CD4-positive, CD25-positive, alpha-beta regulatory T cell (primary cell): ENCODE results near the gene WIPF1. TPM values are rescaled to one million over a fixed set of nuclear protein-coding genes. Genes with fewer than 3 reads are reported as not detected.

Experiments
- ATAC-seq, 2 donors: fragments of 150-1000 bp; cut with Tn5 transposase; one replicate each; pipeline ENCODE4 v1.10.0; 2021; ENCODE audit warnings: low read depth in 2 of 2, moderate number of reproducible peaks in 2 of 2, moderate library complexity in 1 of 2
- DNase-seq, 3 donors: peaks; one replicate each; pipeline versions ENCODE4 v3.0.0 to v3.0.0-alpha.2; 2012 to 2022; ENCODE audit warnings: mixed read lengths in 1 of 3
- H3K27ac ChIP-seq: one replicate; pipeline ENCODE4 v1.7.0; 2013; ENCODE audit warnings: mild to moderate bottlenecking, low read length; ENCODE audit not compliant: insufficient read depth, poor library complexity, severe bottlenecking
- H3K27me3 ChIP-seq: one replicate; pipeline ENCODE4 v1.7.0; 2013; ENCODE audit warnings: low read length; ENCODE audit not compliant: control insufficient read depth, insufficient read depth
- H3K36me3 ChIP-seq: one replicate; pipeline ENCODE4 v1.7.0; 2013; ENCODE audit warnings: mild to moderate bottlenecking, low read length, moderate library complexity; ENCODE audit not compliant: control insufficient read depth, insufficient read depth
- H3K4me1 ChIP-seq: 2 replicates; pipeline ENCODE4 v1.7.0; 2013; ENCODE audit warnings: mild to moderate bottlenecking, low read length; ENCODE audit not compliant: insufficient read depth, control insufficient read depth, poor library complexity, severe bottlenecking
- H3K4me3 ChIP-seq: one replicate; pipeline ENCODE4 v1.7.0; 2013; ENCODE audit warnings: low read depth, mild to moderate bottlenecking, low read length, moderate library complexity
- H3K9me3 ChIP-seq, 2 experiments: 1 replicate in 1 of 2; 2 replicates in 1 of 2; pipeline ENCODE4 v1.7.0; 2013; ENCODE audit warnings: low read length in 2 of 2, mild to moderate bottlenecking in 1 of 2, moderate library complexity in 1 of 2; ENCODE audit not compliant: control insufficient read depth in 2 of 2
- H3K27ac Mint-ChIP-seq, 3 donors: one replicate each; pipeline ENCODE4 v1.8.0; 2020 to 2022; ENCODE audit warnings: mild to moderate bottlenecking in 3 of 3, mixed read lengths in 3 of 3, moderate library complexity in 2 of 3
- H3K27me3 Mint-ChIP-seq: one replicate; pipeline ENCODE4 v1.8.0; 2022; ENCODE audit warnings: mild to moderate bottlenecking, mixed read lengths
- H3K36me3 Mint-ChIP-seq: one replicate; pipeline ENCODE4 v1.8.0; 2020; ENCODE audit warnings: mixed read lengths
- H3K4me1 Mint-ChIP-seq, 4 donors: one replicate each; pipeline ENCODE4 v1.8.0; 2020 to 2022; ENCODE audit warnings: mixed read lengths in 4 of 4, mild to moderate bottlenecking in 1 of 4
- H3K4me3 Mint-ChIP-seq, 4 donors: one replicate each; pipeline ENCODE4 v1.8.0; 2020 to 2022; ENCODE audit warnings: mild to moderate bottlenecking in 4 of 4, mixed read lengths in 4 of 4, moderate library complexity in 3 of 4
- H3K9me3 Mint-ChIP-seq, 7 donors: one replicate each; pipeline ENCODE4 v1.8.0; 2020 to 2022; ENCODE audit warnings: mixed read lengths in 7 of 7, mild to moderate bottlenecking in 3 of 7, moderate library complexity in 2 of 7
- polyA plus RNA-seq, 4 donors: library from polyadenylated mRNA; unstranded; fragments of 300-500 nt; fragmentation: Illumina TruSeq; gene quantifications; one replicate each; pipeline ENCODE4 v1.2.3, GENCODE V29; 2021
- total RNA-seq: library from RNA; stranded (reverse); gene quantifications from one replicate; pipeline ENCODE4 v1.2.3, GENCODE V29; 2022

The WIPF1 gene
- total and polyA plus RNA-seq, 5 donors from 2014 or later, result 95.5 to 473 (median 110) TPM

- H3K27me3 ChIP-seq, result no peaks in the 10 kb centered on the region
- peak overlapping the region in 1 of 4 donors; percentile 19 for H3K4me3 Mint-ChIP-seq
- peaks cover 22% of the 10 kb centered on the region for H3K4me1 ChIP-seq
- H3K4me3 ChIP-seq, result no peak overlapping the region
- peaks cover 37 to 66% (median 47%) of the 10 kb centered on the region in 4 donors for H3K4me1 Mint-ChIP-seq
- no peak for ATAC-seq
- no peak for DNase-seq
- H3K9me3 Mint-ChIP-seq, result no peaks in the 10 kb centered on the region
- H3K36me3 ChIP-seq, result peaks cover 98% of the 10 kb centered on the region
- H3K9me3 ChIP-seq, result no peaks in the 10 kb centered on the region
- no peak overlapping the region for H3K27ac ChIP-seq
- peaks cover 65% of the 10 kb centered on the region for H3K36me3 Mint-ChIP-seq
- no peaks in the 10 kb centered on the region for H3K27me3 Mint-ChIP-seq
- H3K27ac Mint-ChIP-seq, result peak overlapping the region in 1 of 3 donors; percentile 75
Measured at GRCh38 chr2:174570318-174570958, 27.2 kb downstream of the WIPF1 start.

GRCh38 chr2:174569678-174570077 lies 27.9 kb downstream of the WIPF1 start:
- Mint-ChIP-seq H3K4me3 (no peak overlapping the region), H3K4me1 (peaks cover 36 to 62% (median 43%) of the 10 kb centered on the region in 4 donors), H3K27me3 (no peaks in the 10 kb centered on the region), H3K36me3 (peaks cover 57% of the 10 kb centered on the region), H3K27ac (peak overlapping the region; percentile 28 to 92 (median 80)), H3K9me3 (no peaks in the 10 kb centered on the region)
- no peak overlapping the region for H3K27ac ChIP-seq
- no peaks in the 10 kb centered on the region for H3K27me3 ChIP-seq
- DNase-seq, result no peak
- H3K4me1 ChIP-seq, result peaks cover 20% of the 10 kb centered on the region
- no peak overlapping the region for H3K4me3 ChIP-seq
- peaks cover 98% of the 10 kb centered on the region for H3K36me3 ChIP-seq
- no peak for ATAC-seq
- H3K9me3 ChIP-seq, result no peaks in the 10 kb centered on the region

DNA sequence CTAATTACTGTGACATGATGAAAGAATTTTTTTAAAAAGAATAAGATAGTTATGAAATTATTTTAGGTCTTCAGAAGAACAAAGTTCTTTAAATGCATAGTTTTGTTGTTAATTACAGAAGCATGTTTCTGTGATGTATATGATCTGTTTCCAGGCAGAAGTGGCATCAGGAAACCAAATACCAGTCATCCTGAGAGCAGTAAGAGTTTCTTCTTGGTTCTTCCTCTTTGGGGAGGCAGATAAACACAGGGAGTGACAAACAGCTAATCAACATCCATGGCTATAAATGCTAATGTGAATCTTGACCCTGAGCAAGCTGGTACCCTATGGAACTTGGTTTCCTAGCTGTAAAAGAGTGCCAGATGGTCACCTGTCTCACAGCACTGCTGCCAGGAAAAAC lies 29.2 kb downstream of the WIPF1 start:
- Histone ChIP-seq H3K9me3 (no peaks in the 10 kb centered on the region), H3K36me3 (peaks cover 98% of the 10 kb centered on the region), H3K4me3 (no peak overlapping the region), H3K27ac (peak overlapping the region; percentile 19), H3K27me3 (no peaks in the 10 kb centered on the region), H3K4me1 (peaks cover 14% of the 10 kb centered on the region)
- Mint-ChIP-seq H3K4me3 (no peak overlapping the region), H3K9me3 (no peaks in the 10 kb centered on the region), H3K27ac (peak overlapping the region in 1 of 3 donors; percentile 80), H3K4me1 (peaks cover 34 to 49% (median 40%) of the 10 kb centered on the region in 4 donors), H3K36me3 (peaks cover 54% of the 10 kb centered on the region), H3K27me3 (no peaks in the 10 kb centered on the region)
- ATAC-seq (no peak), DNase-seq (no peak)

GRCh38 chr2:174566871-174567270 lies 30.7 kb downstream of the WIPF1 start:
- DNase-seq, result no peak
- Mint-ChIP-seq H3K36me3 (peaks cover 54% of the 10 kb centered on the region), H3K27ac (peak overlapping the region in 2 of 3 donors; percentile 80 to 92), H3K27me3 (no peaks in the 10 kb centered on the region), H3K4me1 (peaks cover 29 to 40% (median 33%) of the 10 kb centered on the region in 4 donors), H3K4me3 (no peak overlapping the region), H3K9me3 (no peaks in the 10 kb centered on the region)
- peaks cover 98% of the 10 kb centered on the region for H3K36me3 ChIP-seq
- no peak overlapping the region for H3K4me3 ChIP-seq
- H3K9me3 ChIP-seq, result no peaks in the 10 kb centered on the region
- no peak overlapping the region for H3K27ac ChIP-seq
- no peak for ATAC-seq
- H3K4me1 ChIP-seq, result peaks cover 14% of the 10 kb centered on the region
- no peaks in the 10 kb centered on the region for H3K27me3 ChIP-seq

DNA sequence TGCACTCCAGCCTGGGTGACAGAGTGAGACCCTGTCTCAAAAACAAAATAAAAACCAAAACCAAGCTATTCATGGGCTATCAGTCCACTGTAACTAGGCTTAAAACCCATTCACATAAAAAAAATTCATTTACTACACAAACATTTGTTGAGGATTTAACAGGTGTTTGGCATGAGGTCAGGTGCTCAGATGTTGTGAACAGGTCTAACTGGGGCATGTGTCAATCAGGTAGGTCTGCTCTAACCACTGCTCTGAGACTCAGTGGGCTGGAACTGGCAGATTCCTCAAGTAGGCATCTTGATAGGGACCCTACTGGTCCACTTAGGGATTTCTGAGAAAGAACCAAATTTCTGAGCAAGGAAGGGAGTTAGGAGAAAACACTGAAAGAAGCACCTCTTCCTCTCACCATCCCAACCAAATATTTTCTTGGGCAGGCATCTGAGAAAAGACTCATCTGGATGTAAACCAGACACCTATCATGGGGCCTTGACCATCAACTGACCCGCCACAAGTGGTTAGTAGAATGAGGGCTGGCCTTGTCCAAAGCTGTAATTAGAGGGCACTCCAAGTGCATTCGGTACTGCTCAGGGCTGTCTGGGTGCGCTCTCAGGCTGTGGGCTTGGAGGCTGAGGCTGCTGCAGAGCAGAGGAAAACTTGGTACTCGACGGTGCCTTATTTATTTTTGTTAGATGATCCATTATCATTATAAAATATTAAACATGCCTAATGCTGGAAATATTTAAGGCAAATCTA lies 33.9 kb downstream of the WIPF1 start:
- Histone ChIP-seq H3K27ac (no peak overlapping the region), H3K9me3 (no peaks in the 10 kb centered on the region), H3K36me3 (peaks cover 94% of the 10 kb centered on the region), H3K4me1 (peaks cover 3% of the 10 kb centered on the region), H3K4me3 (no peak overlapping the region), H3K27me3 (no peaks in the 10 kb centered on the region)
- H3K4me3 Mint-ChIP-seq, result no peak overlapping the region
- H3K36me3 Mint-ChIP-seq, result peaks cover 47% of the 10 kb centered on the region
- peaks cover 10 to 17% (median 14%) of the 10 kb centered on the region in 4 donors for H3K4me1 Mint-ChIP-seq
- peak overlapping the region in 2 of 3 donors; percentile 52 to 65 for H3K27ac Mint-ChIP-seq
- ATAC-seq (no peak), DNase-seq (no peak)
- no peaks in the 10 kb centered on the region for H3K9me3 Mint-ChIP-seq
- H3K27me3 Mint-ChIP-seq, result no peaks in the 10 kb centered on the region

GRCh38 chr2:174561972-174562370 lies 35.6 kb downstream of the WIPF1 start:
- H3K9me3 Mint-ChIP-seq, result no peaks in the 10 kb centered on the region
- H3K4me3 ChIP-seq, result no peak overlapping the region
- no peaks in the 10 kb centered on the region for H3K4me1 ChIP-seq
- H3K9me3 ChIP-seq, result no peaks in the 10 kb centered on the region
- H3K36me3 ChIP-seq, result peaks cover 86% of the 10 kb centered on the region
- no peaks in the 10 kb centered on the region for H3K27me3 ChIP-seq
- H3K27ac Mint-ChIP-seq, result peak overlapping the region; percentile 37 to 72 (median 66)
- H3K4me3 Mint-ChIP-seq, result no peak overlapping the region
- DNase-seq (no peak), ATAC-seq (no peak)
- no peak overlapping the region for H3K27ac ChIP-seq
- peaks cover 7 to 14% (median 11%) of the 10 kb centered on the region in 4 donors for H3K4me1 Mint-ChIP-seq
- no peaks in the 10 kb centered on the region for H3K27me3 Mint-ChIP-seq
- peaks cover 35% of the 10 kb centered on the region for H3K36me3 Mint-ChIP-seq

- no peak for DNase-seq
- H3K27ac ChIP-seq, result no peak overlapping the region
- H3K27ac Mint-ChIP-seq, result peak overlapping the region; percentile 52 to 86 (median 81)
Measured at GRCh38 chr2:174561283-174561971, 36.2 kb downstream of the WIPF1 start.

More at GRCh38 chr2:174561283-174561971, 36.2 kb downstream of the WIPF1 start:
- H3K9me3 ChIP-seq, result no peaks in the 10 kb centered on the region
- H3K36me3 ChIP-seq, result peaks cover 80% of the 10 kb centered on the region
- H3K4me3 Mint-ChIP-seq, result no peak overlapping the region
- H3K27me3 Mint-ChIP-seq, result no peaks in the 10 kb centered on the region
- peaks cover 3 to 14% (median 10%) of the 10 kb centered on the region in 4 donors for H3K4me1 Mint-ChIP-seq
- ATAC-seq, result no peak
- no peak overlapping the region for H3K4me3 ChIP-seq
- no peaks in the 10 kb centered on the region for H3K4me1 ChIP-seq
- H3K9me3 Mint-ChIP-seq, result no peaks in the 10 kb centered on the region
- H3K27me3 ChIP-seq, result no peaks in the 10 kb centered on the region
- peaks cover 30% of the 10 kb centered on the region for H3K36me3 Mint-ChIP-seq
